Measurements from ENCODE around the gene RAB6B. TPM values are rescaled to one million over a fixed set of nuclear protein-coding genes. Genes with fewer than 3 reads are reported as not detected.
A peak's percentile ranks its signal among the peaks of the same experiment; 100 is the strongest.

Gene RAB6B
- total RNA-seq, 1 experiment from 2014 or later = not detected

DNA sequence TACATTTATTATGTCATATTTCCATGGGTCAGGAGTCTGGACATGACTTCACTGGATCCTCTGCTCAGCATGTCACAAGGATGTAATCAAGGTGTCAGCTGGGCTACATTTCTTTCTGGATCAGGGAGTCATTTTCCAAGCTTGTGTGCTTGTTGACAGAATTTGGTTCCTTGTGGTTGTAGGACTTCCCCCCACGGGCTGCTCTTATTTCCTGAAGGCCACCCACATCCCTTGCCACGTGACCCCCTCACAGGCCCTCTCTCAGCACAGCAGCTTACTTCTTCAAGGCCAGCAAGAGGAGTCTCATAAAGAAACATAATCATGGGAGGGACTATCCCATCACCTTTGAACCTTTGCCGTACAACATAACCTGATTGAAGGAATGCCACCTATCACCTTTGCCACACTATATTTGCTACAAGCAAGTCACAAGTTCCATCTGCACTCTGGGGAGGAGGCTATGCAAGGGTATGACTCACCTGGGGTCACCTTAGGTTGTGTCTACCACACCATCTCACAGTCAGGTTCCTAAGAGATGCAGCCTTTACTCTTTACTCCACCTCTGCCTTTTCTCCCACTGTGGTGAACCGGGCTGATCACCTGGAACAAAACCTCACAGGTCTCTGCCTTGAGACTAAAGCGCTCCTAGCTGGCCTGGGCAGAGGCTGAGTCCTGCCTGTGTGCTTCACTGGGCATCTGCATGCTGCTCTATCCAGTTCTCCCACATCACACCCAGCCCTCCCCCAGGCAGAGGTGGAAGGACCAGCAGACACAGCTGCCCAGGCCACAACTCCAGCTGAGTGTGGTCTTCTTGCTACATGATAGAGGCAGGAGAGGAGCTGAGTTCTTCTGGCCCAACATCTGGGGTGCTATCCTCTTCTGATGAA is 13.5 kb downstream of the RAB6B start:
- peak; percentile 22 for DNase-seq (ENCODE audit: low spot score)

DNA sequence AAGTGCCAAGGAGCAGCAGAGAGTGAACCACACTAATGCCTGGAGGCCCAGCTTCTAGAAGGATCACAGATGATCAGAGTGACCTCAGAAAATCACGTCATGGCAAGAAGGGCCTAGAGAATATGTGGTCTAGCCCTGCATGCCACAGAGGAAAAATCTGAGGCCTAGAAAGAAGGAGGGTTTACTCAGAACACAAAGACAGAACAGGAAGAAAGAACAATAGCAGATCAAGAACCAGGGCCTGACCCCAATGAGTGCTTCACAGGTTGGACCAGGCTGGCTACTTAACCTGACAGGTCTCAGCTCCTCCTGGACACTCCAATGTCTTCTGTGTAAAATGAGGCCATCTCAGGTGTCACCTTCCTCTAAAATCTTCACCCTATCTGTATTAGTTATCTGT is 14.2 kb downstream of the RAB6B start:
- no peak for DNase-seq (ENCODE audit: low spot score)

DNA sequence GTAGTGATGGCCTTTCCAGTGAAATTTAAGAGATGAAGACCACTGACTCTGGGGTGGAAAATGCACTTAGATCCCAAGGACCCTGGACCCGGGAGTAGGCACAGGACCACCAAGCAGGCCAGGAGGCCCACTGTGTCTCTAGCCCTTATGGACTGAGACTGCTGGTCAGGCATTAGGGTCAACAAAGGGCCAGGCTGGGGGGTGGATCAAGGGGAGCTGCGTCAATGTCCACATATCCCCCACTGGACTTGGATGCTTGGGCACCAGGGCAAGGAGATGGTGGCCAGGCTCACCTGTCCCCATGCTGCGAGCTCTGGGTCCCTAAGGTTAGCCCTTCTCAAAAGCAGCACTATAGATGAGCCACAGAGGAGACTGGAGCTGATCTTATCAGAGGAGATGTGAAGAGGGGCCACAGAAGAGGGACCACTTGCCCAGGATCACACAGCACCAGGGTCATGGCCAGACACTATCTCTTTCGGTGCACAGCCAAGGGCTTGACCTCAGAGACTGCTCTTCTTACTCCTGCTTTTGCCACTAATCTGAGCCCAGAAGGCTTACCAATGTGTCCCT is 14.7 kb downstream of the RAB6B start:
- DNase-seq (ENCODE audit: low spot score) = no peak

DNA sequence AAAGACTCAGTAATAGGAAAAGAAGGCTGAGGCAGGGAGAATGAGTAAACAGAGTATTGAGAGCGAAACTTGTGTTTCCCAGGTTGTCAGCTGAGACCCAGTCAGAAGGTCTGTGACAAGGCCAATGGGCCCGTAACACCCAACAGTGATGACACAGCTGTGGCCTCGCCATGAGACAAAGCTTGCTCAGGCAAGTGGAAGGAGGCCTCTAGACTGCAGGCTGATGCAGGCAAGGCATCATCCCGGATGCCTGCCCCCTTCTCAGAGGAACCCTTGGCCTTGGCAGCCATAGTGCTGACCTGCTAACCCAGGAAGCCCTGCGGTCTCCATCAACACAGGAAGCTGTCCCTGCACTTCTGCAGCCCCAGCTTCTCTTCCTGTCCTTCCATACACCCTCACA is 15.4 kb downstream of the RAB6B start:
- no peak for DNase-seq (ENCODE audit: low spot score)

DNA sequence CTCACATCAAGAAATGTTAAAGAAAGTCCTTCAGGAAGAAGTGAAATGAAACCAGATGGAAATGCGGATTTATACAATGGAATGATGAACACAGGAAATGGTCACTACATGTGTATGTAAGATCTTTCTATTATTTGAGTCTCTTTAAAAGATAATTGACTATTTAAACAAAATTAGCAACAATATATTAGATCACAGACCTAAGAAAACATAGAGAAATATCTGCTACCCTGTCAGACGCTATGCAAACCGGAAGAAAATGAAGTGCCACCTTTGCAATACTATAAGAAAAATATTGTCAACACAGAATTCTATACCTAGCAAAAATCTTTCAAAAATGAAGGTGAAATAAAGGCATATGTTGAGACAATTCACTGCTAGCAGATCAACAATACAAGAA is 17.2 kb downstream of the RAB6B start:
- no peak for DNase-seq (ENCODE audit: low spot score)

DNA sequence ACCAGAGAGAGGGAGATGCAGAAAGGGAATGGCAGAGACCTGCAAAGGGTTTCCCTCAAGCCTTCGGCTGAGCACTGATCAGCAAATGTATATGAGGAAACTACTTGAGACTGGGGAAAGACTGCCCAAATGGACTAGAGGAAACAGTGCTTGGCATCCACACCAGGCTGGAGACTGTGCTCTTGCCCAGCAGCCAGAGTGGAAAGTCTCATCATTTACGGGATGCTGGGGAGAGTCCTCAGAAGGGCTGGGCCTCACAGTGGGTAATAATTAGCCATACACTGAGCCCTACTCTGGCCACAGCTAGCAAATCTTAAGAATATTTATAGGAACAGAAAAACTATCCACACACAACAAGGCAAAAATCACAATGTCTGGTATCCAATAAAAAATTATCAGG is 18.5 kb downstream of the RAB6B start:
- no peak for DNase-seq (ENCODE audit: low spot score)

DNA sequence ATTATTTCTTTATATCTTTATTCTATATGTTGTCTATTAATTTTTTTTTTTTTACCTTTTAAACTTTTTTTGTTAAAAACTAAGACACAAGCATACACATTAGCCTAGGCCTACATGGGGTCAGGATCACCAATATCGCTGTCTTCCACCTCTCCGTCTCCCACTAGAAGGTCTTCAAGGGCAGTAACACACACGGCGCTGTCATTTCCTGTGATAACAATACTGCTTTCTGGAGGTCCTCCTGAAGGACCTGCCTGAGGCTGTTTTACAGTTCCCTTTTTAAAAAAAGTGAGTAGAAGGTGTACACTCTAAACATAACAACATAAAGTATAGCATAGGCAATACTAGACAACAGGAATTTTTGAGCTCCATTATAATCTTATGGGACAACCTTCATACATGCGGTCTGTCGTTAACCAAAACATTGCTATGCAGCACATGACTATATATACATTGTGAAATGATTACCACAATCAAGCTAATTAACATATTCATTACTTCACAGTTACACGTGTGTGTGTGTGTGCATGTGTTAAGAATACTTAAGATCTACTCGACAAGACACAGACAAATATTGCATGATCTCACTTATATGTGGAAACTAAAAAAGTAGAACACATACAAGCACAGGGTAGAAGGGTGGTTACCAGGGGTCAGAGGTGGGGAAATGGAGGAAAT is 20.8 kb downstream of the RAB6B start:
- DNase-seq (ENCODE audit: low spot score) = no peak

DNA sequence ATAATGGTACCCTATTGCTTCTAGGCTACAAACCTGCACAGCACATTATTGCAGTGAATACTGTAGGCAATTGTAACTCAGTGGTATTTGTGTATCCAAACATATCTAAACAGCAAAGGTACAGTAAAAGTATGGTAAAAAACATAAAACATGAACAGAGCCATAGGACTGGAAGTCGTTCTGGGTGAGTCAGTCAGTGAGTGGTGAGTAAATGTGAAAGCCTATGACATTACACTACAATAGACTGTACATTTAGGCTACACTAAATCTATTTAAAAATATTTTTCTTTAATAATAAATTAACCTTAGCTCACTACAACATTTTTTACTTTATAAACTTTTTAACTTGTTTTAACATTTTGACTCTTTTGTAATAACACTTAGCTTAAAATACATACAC is 21.3 kb downstream of the RAB6B start:
- DNase-seq (ENCODE audit: low spot score) = no peak

DNA sequence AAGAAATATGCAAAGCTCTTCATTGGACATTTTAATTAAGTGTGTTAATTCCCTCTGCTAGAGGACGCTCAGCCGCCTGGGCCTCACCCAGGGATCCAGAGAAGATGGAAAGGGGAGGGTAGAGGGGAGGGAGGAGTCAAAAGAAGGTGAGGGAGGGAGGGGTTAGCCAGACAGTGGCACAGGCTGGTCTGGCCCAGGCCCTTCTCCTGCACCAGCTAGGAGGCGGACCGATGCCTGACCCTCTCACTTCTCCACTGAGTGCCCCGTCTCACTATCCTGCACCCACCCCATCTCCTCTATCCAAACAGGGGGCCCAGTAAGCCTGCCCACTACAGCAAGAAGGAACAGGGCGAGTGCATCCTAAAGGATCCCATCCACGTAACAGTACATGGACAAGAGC is 22.9 kb downstream of the RAB6B start:
- no peak for DNase-seq (ENCODE audit: low spot score)

DNA sequence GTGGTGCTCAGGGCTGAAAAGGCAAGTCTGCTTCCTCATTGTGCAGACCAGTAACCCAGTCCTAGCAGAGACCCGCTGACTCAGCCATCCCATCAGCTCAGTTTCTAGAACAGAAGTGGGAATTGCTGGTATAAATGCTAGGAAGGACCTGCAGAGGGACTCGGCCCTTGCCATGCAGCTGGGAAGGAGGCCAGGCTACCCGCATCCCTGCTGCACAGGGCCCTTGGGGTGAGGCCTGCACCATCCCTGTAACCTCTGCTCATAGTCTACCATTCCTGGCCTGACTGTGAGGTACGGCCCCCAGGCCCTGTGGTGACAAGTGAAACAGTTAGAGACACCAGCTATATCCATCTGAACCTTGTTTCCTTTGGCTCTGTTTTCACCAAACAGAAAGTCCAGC is 23.5 kb downstream of the RAB6B start:
- no peak for DNase-seq (ENCODE audit: low spot score)

DNA sequence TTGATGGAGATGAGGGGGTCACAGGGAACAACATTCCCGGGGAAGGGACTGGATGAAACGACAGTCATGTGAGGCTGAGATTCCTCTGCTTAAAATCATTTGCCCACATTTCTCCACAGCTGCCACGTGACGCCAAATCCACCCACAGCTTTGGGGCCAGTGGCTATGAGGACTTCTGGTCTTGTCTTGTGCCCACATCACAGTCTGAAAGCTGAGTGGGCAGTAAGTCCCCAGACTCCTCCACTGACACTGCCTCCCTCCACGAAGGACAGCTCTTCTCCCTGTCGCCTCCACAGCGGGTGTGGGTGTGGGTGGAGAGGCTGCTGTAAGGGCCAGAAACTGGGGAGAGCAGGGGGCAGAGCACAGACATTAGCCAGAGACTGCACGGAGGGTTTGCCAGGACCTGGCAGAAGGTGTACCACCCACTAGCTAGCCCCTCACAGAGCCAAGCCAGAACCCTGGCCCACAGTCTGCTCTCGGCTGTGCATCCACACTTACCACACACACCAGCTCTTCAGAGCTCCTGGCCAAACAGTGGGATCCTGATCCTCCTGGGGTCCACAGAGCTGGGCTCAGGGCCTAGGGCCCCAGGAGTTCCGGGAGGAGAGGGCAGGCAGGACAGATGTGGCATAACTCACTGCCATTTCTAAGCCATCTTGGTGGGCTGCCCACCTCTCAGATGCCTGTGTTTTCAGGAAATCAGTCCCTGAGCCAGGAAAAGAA is 24.2 kb downstream of the RAB6B start:
- DNase-seq (ENCODE audit: low spot score) = no peak

DNA sequence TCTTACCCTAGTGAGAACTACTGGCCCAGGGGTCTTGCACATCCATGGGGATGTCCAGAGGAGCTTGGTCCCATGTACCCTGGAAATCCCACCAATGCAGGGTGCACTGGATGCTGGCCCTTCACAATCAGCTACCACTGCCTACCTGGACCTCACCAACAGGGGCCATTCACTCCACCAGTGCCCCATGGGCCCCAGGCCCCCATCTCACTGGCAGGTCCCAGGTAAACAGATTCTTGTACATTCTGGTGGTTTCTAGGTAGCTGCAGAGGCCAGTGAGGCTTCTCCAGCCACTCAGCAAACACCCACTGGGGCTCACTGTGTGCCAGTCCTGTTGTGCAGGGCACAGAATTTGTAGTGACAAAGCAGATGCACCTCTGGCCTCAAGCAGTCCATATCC is 24.9 kb downstream of the RAB6B start:
- DNase-seq (ENCODE audit: low spot score) = no peak

DNA sequence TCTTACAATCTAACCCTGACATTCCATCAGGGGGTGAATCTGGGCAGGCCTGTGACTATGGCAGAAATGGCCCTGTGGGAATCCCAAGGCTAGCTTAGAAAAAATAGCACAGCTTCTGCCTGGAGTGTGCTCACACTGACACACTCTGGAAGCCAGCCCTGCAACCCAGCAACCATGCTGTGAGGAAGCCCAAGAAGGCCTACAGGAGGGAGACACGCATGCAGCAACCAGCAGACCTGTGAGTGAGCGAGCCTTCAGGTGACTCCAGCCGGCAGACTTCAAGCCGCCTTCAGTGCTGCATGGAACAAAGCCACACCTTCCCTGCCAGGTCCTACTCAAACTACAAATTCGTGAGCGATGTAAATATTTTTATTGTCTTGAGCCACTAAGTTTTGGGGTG is 26.1 kb downstream of the RAB6B start:
- DNase-seq (ENCODE audit: low spot score) = no peak

DNA sequence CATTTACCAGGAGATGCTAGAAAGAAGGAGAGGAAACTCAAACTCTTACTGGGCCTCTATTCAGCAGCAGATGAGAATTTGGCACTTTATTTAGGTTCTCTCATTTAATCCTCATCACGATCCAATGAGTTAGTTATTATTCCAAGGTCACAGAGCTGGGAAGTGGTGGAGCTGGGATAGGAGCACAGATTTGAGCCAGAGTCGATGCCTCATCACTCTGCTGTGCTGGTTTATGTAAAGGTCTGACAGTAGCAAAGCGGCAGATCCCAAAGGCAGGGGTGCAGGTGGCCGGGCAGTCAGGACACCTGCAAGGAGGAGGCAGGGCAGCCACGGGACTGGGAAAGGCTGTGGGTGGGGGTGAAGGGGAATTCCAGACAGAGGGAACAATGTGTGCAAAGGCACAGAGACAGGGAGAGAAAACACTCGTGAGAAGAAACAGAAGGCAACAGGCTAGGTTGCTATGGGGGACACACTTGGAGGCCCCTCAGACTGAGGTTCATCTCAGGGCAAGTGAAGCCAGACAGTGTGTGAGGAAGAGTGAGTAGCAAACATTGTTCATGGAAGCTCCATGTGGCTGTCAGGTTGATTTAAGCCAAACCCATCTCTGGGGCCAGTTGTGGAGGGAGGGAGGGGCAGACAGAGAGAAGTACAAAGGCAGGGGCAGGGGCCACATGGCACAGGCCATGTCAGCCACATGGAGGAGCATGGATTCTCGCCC is 26.8 kb downstream of the RAB6B start:
- DNase-seq (ENCODE audit: low spot score) = no peak

DNA sequence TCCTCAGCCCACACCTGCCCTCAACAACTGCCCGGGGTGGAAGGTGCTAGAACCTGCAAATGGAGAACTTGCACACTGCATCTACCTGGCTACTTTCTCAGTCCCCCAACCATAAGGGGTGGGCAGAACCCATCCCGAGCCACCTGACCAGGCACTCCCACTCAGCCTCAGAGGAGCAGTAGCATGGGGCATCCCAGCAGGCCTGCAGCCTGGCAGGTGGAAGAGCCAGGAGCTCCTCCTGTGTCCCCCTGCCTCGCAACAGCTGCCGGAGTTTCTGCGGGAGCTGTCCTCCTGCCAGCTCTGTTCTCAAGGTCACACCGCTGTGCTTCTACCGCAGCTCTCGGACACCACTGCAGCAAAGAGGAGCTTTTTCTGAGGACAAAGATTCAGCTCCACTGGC is 27.5 kb downstream of the RAB6B start:
- DNase-seq (ENCODE audit: low spot score) = no peak

DNA sequence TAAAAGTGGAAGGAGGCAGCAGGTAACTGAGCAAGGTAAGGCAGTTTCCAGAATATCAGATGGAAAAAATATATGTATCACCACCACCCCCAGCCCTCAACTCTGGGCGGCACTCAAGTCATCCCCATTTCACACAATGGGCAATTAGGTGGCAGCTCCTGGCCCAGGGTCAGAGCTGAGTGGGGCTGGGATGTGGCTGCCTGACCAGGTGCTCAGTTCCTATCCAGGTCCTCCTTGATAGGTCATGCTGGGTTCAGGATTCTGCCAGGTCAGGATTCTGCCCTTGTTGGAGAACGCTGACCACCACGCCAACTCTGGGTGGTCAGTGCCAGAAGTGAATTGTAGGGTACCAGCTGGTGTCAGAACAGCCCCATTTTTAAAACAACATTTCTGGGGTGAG is 29.5 kb downstream of the RAB6B start:
- DNase-seq (ENCODE audit: low spot score) = no peak

DNA sequence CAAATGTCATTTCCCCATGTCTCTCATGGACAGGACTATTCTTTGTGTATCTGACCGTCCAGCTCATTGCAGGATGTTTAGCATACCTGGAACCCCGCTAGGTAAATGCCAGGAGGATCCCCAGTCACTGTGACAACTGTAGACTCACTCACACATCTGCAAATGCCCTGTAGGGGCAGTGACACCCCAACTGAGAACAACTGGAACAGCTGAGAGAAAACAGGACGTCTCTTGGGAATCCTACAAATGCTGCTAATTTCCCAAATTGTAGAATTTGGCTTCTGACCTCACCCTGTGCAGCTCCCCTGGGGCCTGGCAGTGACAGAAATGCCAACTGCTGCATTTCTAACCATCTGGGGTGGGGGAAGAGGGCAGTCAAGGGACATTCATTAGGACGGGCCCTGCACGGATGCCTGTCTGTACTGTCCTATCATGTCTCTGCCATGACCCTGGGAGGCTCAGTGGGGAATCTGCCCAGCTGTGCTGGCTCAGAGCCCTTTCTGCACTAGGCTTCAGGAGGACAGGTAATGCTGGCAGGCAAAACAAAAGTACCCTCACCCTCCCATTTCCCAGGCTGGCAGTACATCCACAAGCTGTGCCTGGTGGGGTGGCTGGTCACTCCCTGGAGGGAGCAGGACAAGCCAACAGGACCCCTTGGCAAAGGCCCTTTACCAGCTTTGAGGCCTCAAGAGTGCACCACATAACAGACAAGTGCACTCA is 30.4 kb downstream of the RAB6B start:
- DNase-seq (ENCODE audit: low spot score) = no peak

DNA sequence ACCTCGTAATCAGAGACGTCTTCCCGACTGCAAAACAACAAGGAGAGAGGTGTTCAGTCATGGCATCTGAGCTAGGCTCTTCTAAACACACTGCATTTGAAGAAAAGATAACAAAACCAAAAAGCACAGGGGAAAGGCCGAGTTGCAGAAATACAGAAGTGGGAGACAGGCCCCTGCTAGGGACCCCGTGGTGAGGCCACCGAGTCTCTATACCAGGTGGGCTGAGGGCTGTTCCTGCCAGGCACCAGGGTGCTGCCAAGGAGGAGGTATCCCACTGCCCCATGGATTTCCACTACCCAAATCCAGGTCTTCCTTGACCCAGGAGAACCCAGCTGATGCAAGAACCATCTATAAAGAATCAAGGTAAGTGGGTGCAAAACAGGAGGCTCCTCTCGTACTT is 31.1 kb downstream of the RAB6B start:
- no peak for DNase-seq (ENCODE audit: low spot score)

DNA sequence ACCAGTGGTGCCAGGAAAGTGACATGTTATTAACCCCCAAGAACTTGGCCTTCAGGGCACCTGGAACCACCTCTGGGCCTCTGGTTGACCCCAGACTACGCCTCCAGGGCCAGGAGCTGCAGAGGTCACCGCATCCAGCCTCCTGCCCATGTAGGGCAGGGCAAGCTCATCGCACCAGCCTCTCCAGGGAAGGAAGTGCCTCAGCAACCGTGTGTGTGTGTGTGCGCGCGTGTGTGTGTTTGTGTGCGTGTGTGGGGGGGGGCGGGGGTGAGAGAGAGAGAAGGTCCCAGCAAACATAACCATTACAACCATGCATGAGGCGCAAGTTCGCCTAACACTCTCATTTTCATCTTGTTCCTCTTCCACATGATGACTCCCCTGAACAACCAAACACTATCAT is 31.8 kb downstream of the RAB6B start:
- DNase-seq (ENCODE audit: low spot score) = no peak

DNA sequence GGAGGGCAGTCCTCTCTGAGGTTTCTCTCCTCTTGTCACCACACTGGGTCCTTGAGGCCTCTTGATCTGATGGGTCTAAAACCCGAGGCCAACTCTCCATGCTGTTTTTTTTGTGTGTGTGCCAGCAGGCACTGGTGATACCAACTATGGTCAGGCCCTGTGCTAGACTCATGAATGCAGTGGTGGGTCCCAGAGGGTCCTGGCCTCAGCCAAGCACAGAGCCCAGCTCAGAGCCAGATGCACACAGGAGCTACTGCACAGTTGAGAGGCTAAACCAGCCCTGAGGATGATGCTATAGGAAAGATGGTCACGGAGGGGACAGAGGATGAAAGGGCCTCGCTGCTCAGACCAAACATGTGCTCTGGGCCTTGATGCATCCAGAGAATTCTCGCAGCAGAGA is 33.5 kb downstream of the RAB6B start:
- no peak for DNase-seq (ENCODE audit: low spot score)

DNA sequence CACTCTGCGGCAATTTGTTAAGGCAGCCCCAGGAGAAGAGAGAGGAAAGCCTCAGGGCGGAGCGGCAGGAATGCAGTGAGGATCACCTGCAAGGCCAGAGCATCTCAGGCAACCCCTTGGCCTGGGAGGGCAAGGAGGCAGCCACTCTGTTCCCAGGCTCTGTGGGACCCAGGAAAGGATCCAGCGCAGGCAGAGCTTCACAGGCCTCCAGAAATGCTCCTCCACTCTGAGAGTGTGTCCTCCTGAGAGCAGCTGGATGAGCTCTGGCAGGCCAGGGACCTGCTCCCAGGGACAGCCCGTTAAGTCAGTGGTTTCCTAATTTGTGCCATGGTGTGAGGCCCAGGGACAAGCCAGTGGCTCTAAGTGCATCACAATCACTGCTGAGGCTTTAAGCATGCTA is 35.2 kb downstream of the RAB6B start:
- DNase-seq (ENCODE audit: low spot score) = no peak
